Dedifferentiated amniotic fluid mesenchymal stem cell (primary cell): ENCODE measurements around the gene TPP1.

Source experiments
- DNase-seq: peaks from one replicate; pipeline ENCODE4 v3.0.0-alpha.2; 2016; ENCODE audit errors: extremely low spot score

The TPP1 gene

GRCh38 chr11:6627762-6628241 lies 8.6 kb upstream of the TPP1 start:
- DNase-seq: no peak

GRCh38 chr11:6626971-6627761 lies 7.9 kb upstream of the TPP1 start:
- DNase-seq: no peak

DNA sequence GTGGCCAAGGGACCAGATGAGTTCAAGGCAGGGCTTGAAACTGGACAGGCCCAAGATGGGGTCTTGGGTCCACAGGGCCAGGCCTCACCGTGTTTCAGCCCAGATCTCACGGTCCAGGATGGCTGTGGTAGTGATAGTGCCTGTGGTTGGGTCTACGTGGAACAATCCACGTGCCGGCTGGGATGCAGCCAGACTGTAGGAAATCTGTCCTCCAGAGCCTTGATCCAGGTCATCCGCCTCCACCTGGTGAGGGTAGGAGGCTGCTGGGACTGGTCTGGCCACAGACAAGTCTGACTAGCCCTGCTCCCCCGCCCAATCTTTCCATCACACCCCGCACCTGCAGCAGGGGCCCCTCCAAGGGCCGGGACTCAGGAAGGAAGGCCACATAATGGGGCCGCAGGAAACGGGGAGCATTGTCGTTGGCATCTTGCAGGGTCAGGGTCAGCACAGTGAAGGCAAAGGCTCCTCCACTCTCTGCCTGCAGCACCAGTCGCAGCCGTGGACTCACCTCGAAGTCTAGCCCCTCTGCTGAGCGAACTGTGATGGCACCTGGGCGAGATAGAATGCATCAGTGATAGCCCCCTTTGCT lies 6.7 kb upstream of the TPP1 start:
- no peak for DNase-seq

DNA sequence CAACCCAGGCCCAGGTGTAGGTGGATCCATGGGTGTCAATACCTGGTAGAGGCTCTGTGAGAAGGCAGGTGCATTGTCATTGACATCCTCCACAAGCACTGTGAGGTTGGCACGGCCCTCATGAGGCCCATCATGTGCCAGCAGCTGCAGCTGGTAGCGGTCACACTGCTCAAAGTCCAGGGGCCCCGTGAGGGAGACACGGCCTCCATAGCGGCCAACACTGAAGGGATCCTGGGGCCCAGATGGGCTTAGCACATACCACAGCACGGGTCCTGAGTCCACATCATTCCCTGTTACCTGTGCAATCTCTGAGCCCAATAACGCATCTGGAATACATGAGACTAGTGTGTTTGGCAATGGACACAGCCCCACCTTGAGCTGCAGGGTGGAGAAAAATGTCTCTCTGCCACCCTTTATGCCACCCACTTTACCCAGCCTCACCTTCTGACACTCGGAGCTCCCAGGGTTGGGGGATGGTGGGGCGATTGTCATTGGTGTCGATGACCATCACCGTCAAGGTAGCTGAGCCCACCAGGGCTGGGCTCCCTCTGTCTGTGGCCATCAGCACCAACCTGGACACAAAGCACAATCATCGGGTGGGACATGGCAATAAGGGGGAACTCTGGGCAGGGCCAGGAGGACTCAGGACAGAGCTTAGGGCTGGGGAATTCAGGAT lies 6.1 kb upstream of the TPP1 start:
- DNase-seq: no peak

- no peak for DNase-seq
These were observed 4.5 kb upstream of the TPP1 start for GRCh38 chr11:6623391-6624363.

DNA sequence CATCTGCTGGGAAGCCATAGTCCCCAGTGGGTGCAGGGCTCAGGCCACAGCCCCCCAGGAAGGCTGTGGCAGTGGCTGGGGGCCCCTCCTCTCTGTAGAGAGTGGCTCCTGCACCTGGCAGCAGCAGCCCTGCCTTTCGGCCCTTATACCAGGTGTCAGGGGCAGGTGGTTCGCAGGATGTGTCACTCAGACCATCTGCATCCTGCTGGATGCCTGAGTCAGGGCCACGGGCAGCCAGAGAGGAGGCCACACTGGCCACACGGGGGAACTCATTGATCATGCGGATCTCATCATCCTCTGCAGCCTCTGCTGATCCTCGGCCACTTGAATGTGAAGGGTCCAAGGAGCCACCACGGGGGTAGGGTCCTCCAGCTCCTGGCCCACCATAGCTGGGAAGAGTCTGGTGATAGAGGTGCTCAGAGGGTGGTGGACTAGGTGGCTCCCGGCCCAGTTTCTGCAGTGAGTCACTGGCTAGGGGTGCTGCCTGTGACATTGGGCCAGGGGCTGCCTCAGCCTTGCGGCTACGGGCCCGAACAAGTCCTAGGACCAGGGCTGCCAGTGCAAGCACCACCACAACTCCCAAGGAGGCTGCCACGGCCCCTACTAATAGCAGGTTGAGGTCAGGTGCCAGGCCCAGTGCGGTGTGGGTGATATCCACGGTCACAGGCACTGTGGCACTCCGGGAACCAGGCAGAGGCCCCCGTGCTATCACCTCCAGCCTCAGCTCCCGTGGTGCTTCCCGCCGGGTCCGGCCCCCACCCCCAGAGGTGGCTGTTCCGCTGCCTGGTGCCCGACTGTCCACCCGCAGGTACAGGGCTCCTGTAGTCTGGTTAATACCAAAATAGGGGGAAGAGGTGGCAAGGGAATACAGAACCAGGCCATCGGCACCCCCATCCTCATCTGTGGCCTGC lies 3.3 kb upstream of the TPP1 start:
- DNase-seq: no peak

GRCh38 chr11:6621711-6622211 lies 2.5 kb upstream of the TPP1 start:
- DNase-seq: no peak

GRCh38 chr11:6620636-6621035 lies 1.4 kb upstream of the TPP1 start:
- DNase-seq: no peak

DNA sequence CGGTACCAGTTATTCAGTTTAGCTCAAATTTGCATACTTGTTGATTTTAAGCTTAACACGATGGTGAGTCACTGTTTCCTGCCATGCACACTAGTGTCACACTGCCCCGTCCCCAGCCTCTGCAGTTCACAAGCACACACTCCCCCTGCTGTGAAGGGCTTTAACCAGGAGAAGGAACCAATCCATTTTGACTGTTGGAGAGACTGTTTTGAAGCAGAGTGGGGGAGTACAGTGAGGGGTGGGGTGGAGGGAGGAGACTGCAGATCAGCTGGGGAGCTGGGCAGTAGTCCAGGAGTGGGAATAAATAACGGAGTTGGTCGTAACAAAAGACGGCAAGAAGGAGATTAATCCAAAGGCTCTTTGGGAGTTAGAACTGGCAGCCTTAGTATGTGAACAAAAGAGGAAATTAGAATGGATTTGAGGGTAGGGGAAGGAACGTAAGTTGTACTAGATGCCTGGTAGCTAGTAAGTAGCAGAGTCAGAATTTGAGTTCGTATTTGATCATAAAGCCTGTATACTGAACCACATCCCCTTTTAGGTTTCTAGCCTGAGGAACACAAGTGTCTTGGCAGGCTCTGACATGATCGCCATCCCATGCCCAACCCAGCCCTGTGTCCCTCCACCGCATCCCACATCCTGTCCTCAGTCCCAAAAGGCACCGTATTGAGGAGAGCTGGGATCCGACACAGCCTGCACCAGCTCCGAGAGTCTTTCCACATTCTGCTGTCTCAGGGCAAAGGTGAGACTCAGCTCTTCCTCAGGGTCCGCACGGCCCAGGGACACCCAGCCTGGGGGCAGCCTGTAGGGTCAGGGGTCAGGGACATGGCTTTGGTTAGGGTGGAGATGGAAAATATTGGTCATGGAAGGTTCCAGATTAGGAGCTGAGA lies 862 bp downstream of the TPP1 start:
- peak; percentile 67 for DNase-seq

GRCh38 chr11:6617315-6617781 lies 1.9 kb downstream of the TPP1 start:
- DNase-seq: no peak

DNA sequence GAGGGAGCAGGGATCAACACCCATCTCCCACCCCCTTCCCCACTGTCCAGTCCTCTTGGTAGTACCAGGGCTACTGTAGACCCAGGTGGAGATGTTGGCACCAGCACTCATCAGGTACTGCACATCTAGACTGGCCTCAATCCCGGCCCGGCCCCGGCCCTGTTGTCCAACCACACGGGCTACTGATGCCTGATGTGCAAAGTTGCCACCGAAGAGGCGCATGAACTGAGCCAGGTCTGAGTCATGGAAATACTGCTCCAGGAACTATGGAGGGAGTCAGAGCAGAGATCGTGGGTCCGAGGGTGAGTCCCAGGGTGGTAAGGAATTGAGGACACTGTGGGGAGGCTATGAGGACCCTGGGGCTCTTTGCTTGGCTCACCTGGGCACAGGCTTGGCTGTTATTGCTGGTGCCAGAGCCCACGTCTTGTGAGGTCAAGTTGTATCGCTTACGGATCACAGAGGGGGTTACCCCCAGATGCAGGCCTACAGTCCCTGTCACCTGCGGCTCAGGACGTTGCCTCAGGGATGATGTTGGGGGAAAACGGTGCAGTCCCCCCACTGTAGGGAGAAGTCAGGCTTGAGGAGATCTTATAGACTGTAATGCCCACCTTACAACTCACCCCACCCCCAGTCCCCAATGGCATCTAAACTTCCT lies 2.5 kb downstream of the TPP1 start:
- no peak for DNase-seq

GRCh38 chr11:6615882-6616585 lies 3.2 kb downstream of the TPP1 start:
- no peak for DNase-seq

GRCh38 chr11:6615046-6615445 lies 4.2 kb downstream of the TPP1 start:
- no peak for DNase-seq

- no peak for DNase-seq
These were observed 4.8 kb downstream of the TPP1 start for GRCh38 chr11:6614446-6614845.

GRCh38 chr11:6613496-6613895 lies 5.7 kb downstream of the TPP1 start:
- DNase-seq: no peak

- peak; percentile 96 for DNase-seq
These were observed 6.8 kb downstream of the TPP1 start, which contains the start of gene TAF10 for GRCh38 chr11:6612213-6613041. TSS of gene TAF10 (minus strand) at chr11:6612216. CDS start at chr11:6612189, 27 bp downstream.

DNA sequence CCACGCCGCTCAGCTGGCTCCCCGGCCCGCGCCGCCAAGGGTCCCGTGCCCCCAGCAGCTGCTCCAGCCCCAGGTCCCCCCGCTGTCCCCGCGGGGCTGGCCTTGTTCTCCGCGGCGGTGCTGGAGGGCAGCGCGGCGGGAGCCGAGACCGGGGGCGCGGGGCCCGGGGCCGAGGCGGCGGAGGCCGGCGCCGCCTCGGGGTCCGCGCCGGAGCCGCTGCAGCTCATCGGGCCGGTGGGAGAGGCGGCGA lies 7.3 kb downstream of the TPP1 start:
- DNase-seq: no peak
